Hematopoietic multipotent progenitor cell treated with erythropoietin and hydrocortisone succinate and interleukin-3 and kit ligand, for 6 days (in vitro differentiated cells): ENCODE data around the gene FRMD4B.
"Not testable (repeated sequence)": the region's sequence is repeated elsewhere in the genome, so short reads cannot be mapped to it uniquely, and the experiment has no call there.

Experiments
- DNase-seq: peaks from one replicate; pipeline ENCODE4 v3.0.0-alpha.2; 2015

The FRMD4B gene

DNA sequence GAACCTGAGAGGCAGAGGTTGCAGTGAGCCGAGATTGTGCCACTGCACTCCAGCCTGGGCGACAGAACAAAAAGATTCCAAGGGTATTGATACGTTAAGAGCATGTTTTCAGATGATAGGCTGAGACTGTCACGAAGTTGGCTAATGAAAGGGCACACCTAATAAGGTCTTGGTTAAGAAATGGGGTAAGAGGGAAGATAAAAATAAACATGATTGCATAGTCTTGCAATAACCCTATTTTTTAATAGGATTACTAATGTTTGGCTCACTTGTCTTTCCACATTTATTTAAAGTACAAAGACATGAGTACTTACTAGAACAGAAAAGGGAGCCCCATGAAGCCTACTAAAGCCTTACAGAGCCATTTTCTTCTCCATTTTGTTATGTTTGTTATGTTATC, 109.0 kb downstream of the FRMD4B start:
- DNase-seq = no peak

GRCh38 chr3:69276191-69276590, 109.7 kb downstream of the FRMD4B start:
- DNase-seq = not testable (repeated sequence)

DNA sequence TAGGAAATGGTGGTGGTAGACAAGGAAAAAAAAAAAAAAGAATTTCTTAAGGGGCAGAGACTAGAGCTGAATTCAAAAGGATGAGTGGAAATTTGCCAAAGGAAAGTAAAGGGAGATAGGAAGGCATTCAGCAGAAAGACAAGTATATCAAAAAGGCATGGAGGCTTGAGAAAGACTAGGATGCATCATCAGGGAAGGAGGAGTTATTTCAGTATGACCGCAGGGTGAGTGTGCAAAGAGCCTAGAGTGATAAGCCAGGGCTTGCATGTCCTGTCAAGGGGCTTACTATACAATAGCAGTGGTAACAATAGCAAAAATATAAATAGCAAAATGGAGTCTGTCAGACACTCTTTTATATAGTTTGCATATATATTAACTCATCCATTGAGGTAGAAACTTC, 112.0 kb downstream of the FRMD4B start:
- DNase-seq = no peak

DNA sequence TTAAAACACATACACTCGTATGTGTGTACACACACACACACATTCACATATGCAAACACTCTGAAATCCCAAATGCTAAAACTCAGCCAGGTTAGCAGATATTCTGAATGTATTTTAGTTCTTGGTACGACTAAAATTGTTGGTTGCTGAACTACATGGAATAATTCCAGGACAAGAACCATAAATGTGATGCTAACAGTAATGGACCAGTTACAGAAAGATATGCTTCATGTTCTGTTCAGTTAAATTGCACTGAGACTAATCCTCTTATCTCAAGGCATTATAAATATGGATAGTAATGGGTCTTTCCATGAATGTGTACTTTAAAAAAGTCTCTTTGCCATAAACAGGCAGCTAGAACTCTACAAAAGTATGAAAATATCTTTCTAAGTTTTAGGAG, 113.3 kb downstream of the FRMD4B start:
- DNase-seq = no peak

GRCh38 chr3:69271098-69271497, 114.8 kb downstream of the FRMD4B start:
- no peak for DNase-seq

GRCh38 chr3:69266585-69266984, 119.3 kb downstream of the FRMD4B start:
- DNase-seq = no peak

DNA sequence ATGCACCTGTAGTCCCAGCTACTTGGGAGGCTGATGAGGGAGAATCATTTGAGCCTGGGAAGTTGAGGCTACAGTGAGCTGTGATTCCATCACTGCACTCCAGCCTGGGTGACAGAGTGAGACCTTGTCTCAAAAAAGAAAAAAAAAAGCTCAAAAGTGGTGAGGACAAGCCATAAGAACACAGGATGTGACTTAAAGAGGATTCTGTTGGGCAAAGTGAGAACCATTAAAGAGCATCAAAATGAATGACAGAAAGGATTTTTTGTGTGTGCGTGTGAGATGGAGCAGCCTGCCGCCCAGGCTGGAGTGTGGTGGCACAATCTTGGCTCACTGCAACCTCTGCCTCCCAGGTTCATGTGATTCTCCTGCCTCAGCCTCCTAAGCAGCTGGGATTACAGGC, 119.8 kb downstream of the FRMD4B start:
- DNase-seq = not testable (repeated sequence)

- not testable (repeated sequence) for DNase-seq
Measured at GRCh38 chr3:69260843-69261405, 125.0 kb downstream of the FRMD4B start.

DNA sequence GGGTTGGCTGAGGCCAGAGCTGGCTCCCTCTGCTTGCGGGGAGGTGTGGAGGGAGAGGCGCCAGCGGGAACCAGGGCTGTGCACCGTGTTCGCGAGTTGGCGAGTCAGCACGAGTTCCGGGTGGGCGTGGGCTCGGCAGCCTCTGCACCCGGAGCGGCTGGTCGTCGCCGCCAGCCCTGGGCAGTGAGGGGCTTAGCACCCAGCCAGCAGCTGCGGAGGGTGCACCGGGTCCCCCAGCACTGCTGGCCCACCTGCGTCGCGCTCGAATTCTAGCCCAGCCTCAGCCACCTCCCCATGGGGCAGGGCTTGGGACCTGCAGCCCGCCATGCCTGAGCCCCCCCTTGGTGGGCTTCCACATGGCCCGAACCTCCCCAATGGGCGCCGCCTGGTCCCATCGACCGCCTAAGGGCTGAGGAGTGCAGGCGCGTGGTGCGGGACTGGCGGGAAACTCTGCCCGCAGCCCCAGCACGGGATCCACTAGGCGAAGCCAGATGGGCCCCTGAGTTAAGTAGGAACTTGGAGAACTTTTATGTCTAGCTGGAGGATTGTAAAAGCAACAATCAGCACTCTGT, 125.6 kb downstream of the FRMD4B start:
- DNase-seq = no peak

DNA sequence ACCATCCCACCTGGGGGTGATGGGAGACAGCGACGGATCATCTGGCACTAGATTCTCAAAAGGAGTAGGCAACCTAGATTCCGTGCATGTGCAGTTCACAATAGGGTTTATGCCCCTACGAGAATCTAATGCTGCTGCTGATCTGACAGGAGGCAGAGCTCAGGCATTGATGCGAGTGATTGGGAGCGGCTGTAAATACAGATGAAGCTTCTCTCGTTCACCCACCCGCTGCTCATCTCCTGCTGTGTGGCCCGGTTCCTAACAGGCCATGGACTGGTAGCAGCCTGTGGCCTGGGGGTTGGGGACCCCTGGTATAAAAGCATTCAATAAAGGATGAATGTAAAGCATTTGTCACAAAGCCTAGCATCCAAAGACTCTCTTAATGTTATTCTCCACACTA, 126.8 kb downstream of the FRMD4B start:
- DNase-seq = no peak

GRCh38 chr3:69255928-69256327, 130.0 kb downstream of the FRMD4B start:
- no peak for DNase-seq

GRCh38 chr3:69254351-69254750, 131.5 kb downstream of the FRMD4B start:
- DNase-seq = no peak

DNA sequence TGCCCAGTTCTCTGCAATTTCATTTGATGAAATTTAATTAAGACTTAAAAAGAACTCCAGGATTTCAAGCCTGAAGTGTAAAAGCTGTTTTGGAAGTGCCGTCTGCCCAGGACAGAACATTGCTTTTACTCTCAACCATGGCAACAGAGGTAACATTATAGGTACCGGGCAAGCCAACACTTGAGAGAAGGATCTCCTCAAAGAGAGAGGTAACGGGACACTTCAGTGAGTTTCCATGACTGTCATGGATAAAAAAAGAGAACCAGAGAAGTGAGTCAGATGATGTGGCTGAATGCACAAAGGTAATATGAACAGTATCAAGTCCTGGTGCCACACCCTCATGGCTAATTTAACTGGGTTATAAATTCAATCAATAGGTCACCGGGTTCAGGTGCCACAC, 133.3 kb downstream of the FRMD4B start:
- no peak for DNase-seq

- DNase-seq = no peak
Measured at GRCh38 chr3:69252141-69252540, 133.7 kb downstream of the FRMD4B start.

- no peak for DNase-seq
Measured at GRCh38 chr3:69251078-69251805, 134.6 kb downstream of the FRMD4B start.

DNA sequence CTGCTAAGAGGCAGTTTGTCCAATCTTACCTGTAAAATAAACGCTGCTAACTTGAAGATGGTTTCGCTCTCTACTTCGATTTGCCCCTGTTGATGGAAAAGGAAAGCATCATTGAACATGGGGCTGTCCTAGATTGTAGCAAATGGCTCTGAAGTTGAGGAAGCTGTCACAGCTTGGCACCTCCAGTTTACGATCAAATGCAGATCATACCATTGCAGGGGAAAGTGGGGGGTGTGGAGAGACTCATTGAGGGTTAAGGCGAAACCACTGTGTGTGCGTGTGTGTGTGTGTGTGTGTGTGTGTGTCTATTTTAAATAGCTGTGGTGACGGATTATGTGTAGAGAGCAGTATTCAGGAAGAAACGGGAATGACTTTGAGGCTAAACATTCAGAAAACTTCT, 135.9 kb downstream of the FRMD4B start:
- DNase-seq = no peak

DNA sequence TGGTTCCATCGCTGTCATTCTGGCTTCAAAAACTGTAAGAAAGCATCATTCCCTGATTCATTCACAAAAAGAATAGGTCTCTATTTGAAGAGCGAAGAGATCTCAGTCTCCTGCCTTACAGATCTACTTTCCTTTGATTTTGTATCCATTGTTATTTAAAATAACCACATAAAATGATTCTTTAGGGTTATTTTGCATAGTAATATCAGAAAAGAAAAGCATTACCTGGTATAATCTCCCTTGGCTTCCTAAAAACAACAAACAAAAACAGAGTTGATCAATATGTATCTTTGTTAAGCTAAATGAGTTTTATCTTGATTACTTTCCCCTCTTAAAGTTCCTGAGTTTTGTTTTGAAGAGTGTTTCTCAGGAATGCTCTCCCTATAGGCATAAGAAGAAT, 136.9 kb downstream of the FRMD4B start:
- no peak for DNase-seq

DNA sequence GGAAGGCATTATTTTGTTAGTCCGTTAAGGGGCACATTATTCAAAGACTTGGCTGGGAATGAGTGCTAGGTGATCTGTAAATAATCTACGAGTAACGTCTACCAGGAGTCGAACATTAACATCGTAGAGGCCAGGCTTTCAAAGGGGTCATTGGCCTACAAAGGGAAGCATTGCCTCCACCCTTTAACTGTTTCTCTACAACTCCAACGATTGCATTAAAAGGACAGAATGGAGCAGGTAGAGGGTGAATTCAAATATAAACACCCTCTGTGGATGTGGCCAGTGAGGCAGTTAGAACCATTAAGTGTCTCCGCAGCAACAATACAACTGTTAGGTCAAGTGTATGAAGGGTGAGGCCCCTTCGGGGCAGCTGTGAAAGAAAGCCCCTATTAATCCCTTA, 137.5 kb downstream of the FRMD4B start:
- no peak for DNase-seq

- no peak for DNase-seq
Measured at GRCh38 chr3:69246612-69247011, 139.3 kb downstream of the FRMD4B start.

DNA sequence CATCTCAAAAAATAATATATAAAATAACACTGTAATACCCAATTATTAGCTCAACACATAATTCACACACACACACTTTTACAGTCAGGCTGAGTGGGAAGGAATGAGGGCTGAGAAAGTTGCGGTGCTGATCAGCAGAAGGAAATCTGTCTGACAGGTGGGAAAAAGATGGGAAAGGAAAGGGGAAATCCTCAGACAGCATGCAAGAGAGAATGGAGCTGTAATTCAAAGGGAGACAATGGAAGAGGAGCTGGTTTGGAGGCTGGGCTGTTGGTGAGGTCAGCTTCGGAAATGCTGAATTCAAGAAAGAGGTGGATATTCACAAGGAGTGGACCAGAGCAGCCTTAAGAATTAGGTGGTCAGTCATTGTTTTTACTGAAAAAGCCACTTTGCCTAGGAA, 141.8 kb downstream of the FRMD4B start:
- no peak for DNase-seq

- no peak for DNase-seq
Measured at GRCh38 chr3:69241769-69242168, 144.1 kb downstream of the FRMD4B start.

DNA sequence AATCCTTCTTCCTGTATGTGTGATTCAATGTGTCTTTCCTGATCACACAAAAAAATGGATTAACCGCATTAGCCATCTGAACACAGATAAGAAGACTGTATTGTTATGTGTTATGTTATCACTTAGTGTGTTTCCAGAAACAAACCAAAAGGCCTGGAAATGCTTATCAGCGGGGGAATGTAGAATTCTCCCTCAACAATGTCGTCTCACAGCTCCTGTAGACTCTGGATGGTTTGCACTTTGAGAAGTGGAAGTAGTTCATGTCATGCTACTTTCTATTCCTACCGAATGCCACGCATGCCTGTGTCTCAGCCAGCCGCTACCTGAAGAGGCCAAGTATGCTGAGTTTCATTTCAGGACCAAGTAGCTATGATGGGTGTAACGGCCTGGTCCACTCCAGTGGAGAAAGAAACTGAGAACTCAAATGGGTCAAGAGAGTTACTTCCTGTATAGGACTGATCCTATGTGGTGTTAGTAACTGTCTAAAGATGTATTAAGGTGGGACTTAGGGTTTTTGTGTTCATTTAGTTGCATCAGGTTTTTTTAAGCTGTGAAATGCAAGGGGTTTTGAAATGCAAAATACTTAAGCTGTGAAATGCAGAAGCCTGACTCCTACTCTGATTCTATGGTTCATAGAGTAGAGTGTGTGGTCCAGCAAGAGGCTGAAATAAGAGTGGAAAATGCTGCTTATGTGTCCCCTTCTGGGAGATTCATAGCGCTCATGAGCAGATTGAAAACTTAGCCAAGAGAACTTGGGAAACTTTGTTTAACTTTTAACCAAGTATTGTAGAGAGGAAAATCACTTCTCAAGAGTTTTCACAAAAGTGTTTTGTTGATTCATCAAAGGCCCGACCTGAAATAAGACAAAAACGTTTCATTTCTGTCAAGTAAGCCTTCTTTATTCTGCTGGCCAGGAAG, 145.0 kb downstream of the FRMD4B start:
- peak; percentile 8 for DNase-seq

DNA sequence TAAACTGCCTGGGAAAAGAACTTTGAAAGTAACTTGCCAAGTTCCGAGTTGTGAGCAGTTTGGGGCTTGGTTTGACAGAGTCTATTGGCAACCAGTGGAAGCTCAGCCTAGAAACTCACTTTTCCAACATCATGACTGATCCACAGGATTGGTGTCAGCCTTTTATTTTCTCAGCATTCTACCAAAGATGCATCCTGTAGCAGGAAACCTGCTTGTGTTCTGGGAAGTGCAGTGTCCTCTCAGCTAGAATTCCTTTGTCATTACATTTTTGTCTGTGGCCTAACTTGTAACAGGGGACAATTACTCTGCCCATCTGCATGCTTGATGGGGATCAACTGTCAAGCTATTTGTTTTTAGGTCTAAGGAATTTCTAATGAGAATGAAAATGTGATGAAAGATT, 146.8 kb downstream of the FRMD4B start:
- DNase-seq = no peak
